HCT116 (cell line): Measurements from ENCODE around the gene FAM13C. TPM values are rescaled to one million over a fixed set of nuclear protein-coding genes. Genes with fewer than 3 reads are reported as not detected.
"Not testable (repeated sequence)": the region's sequence is repeated elsewhere in the genome, so short reads cannot be mapped to it uniquely, and the experiment has no call there.

Source experiments
- ATAC-seq: fragments of 200-7000 bp; cut with Tn5 transposase; 2 replicates; pipeline ENCODE4 v1.9.1; 2020; ENCODE audit warnings: mild to moderate bottlenecking, moderate library complexity
- BruUV-seq: library from RNA; stranded (reverse); fragments of 400-500 nt; replicated peaks from 2 replicates; lab custom pipeline; 2021; lab: Mats Ljungman, UMichigan
- CTCF ChIA-PET: fragments of 300-600 bp; sonication (Branson Sonifier 250); formaldehyde crosslinking; loops from one replicate; lab custom pipeline; 2021; ENCODE audit warnings: antibody characterized with exemption; lab: Charles Lee
- POLR2A ChIA-PET: fragments of 300-600, 350-600 bp; sonication (Branson Sonifier 250); formaldehyde crosslinking; loops from one replicate; lab custom pipeline; 2021; ENCODE audit warnings: antibody characterized with exemption; lab: Charles Lee
- RAD21 ChIA-PET, 2 experiments: fragments of 300-600 bp; sonication (Branson Sonifier 250); formaldehyde crosslinking; loops; one replicate each; lab custom pipeline; 2023; ENCODE audit warnings: low total read pairs in 2 of 2; ENCODE audit not compliant: uncharacterized antibody in 2 of 2, unreplicated experiment in 2 of 2, low non-redundant PET in 1 of 2; lab: Charles Lee
- DNase-seq: peaks from one replicate; pipeline ENCODE4 v3.0.0-alpha.2; 2010; ENCODE audit warnings: low read depth, low spot score
- H2AFZ ChIP-seq: fragments of 200-600 bp; shearing (Covaris generic), sonication (generic); 2 replicates; pipeline ENCODE4 v1.6.1; 2017; ENCODE audit warnings: low read depth, mixed run types, mixed read lengths, antibody characterized with exemption, low read length; ENCODE audit not compliant: poor library complexity, severe bottlenecking
- H3K27ac ChIP-seq: 2 replicates; pipeline ENCODE4 v1.5.1; 2012; ENCODE audit warnings: low read depth, low read length
- H3K27me3 ChIP-seq: fragments of 200-600 bp; sonication (generic); 2 replicates; pipeline ENCODE4 v1.6.1; 2016; ENCODE audit warnings: mixed run types, low read length, mixed read lengths; ENCODE audit not compliant: insufficient read depth
- H3K36me3 ChIP-seq, 2 experiments: fragments of 200-500 bp in 1 of 2; fragments of 200-600 bp in 1 of 2; sonication (Bioruptor generic) in 1 of 2; sonication (generic) in 1 of 2; 2 replicates each; pipeline versions ENCODE4 v1.5.1 to v1.6.1; 2014 to 2016; ENCODE audit warnings: low read length in 2 of 2, inconsistent platforms in 1 of 2, mixed read lengths in 1 of 2, mixed run types in 1 of 2; ENCODE audit not compliant: insufficient read depth in 2 of 2, control insufficient read depth in 1 of 2
- H3K4me1 ChIP-seq, 2 experiments: fragments of 200-600 bp in 1 of 2; sonication (generic) in 1 of 2; 2 replicates each; pipeline versions ENCODE4 v1.5.1 to v1.6.1; 2012 to 2017; ENCODE audit warnings: low read length in 2 of 2, inconsistent platforms in 1 of 2, mild to moderate bottlenecking in 1 of 2, mixed read lengths in 1 of 2, mixed run types in 1 of 2, moderate library complexity in 1 of 2; ENCODE audit not compliant: insufficient read depth in 2 of 2, control insufficient read depth in 1 of 2
- H3K4me2 ChIP-seq: fragments of 200-600 bp; sonication (generic); 2 replicates; pipeline ENCODE4 v1.6.1; 2017; ENCODE audit warnings: mixed run types, low read length, mixed read lengths
- H3K4me3 ChIP-seq, 2 experiments: fragments of 200-600 bp in 1 of 2; sonication (generic) in 1 of 2; replicated peaks in 1 of 2; 2 replicates each; pipeline ENCODE4 v1.5.1; 2011 to 2016; ENCODE audit warnings: low read length in 2 of 2, control low read depth in 1 of 2, low read depth in 1 of 2, mild to moderate bottlenecking in 1 of 2, mixed read lengths in 1 of 2, mixed run types in 1 of 2
- H3K79me2 ChIP-seq: fragments of 200-600 bp; sonication (generic); 2 replicates; pipeline ENCODE4 v1.6.1; 2017; ENCODE audit warnings: mild to moderate bottlenecking, mixed run types, low read length, moderate library complexity, mixed read lengths; ENCODE audit not compliant: insufficient read depth
- H3K9ac ChIP-seq: fragments of 200-600 bp; sonication (generic); 2 replicates; pipeline ENCODE4 v1.6.1; 2016; ENCODE audit warnings: low read length, mixed read lengths
- H3K9me2 ChIP-seq: fragments of 200-600 bp; sonication (generic), shearing (Covaris generic); 2 replicates; pipeline ENCODE4 v1.6.1; 2017; ENCODE audit warnings: mixed run types, mild to moderate bottlenecking, moderate library complexity; ENCODE audit not compliant: insufficient read depth
- H3K9me3 ChIP-seq, 2 experiments: fragments of 200-500 bp in 1 of 2; fragments of 200-600 bp in 1 of 2; sonication (Bioruptor generic) in 1 of 2; sonication (generic) in 1 of 2; 2 replicates each; pipeline ENCODE4 v1.6.1; 2014 to 2017; ENCODE audit warnings: low read length in 2 of 2, mixed read lengths in 2 of 2, inconsistent platforms in 1 of 2, low read depth in 1 of 2, mild to moderate bottlenecking in 1 of 2, mixed run types in 1 of 2, moderate library complexity in 1 of 2; ENCODE audit not compliant: control insufficient read depth in 1 of 2, insufficient read depth in 1 of 2
- H4K20me1 ChIP-seq: fragments of 200-600 bp; sonication (generic), shearing (Covaris generic); 2 replicates; pipeline ENCODE4 v1.6.1; 2017; ENCODE audit warnings: mixed run types, mild to moderate bottlenecking, moderate library complexity; ENCODE audit not compliant: insufficient read depth
- POLR2AphosphoS5 ChIP-seq: IDR thresholded peaks from 2 replicates; pipeline ENCODE4 v1.6.1; 2011; ENCODE audit warnings: mild to moderate bottlenecking, low read depth, low read length, moderate library complexity
- RAD21 ChIP-seq: IDR thresholded peaks from 2 replicates; pipeline ENCODE4 v1.6.1; 2012; ENCODE audit warnings: low read depth, mild to moderate bottlenecking
- TCF7L2 ChIP-seq: IDR thresholded peaks from 2 replicates; pipeline ENCODE4 v1.7.0; 2011; ENCODE audit warnings: borderline replicate concordance, inconsistent platforms; ENCODE audit not compliant: insufficient read depth, insufficient read length; ENCODE audit errors: extremely low read depth
- intact Hi-C: fragments of 100-400 bp; cut with micrococcal nuclease; formaldehyde crosslinking; loops from 2 replicates; pipeline ENCODE4 v1.10.0; 2022
- total RNA-seq: library from RNA; stranded (reverse); gene quantifications from one replicate; pipeline ENCODE4 v1.2.1, GENCODE V29; 2021; ENCODE audit not compliant: unreplicated experiment
- TF ChIP-seq, protein P1 (sequence below): IDR thresholded peaks from 2 replicates; pipeline ENCODE4 v1.6.1; 2012
- TF ChIP-seq, protein P2 (sequence below), 3 experiments: fragments of 200-600 bp in 1 of 3; sonication (generic) in 1 of 3; IDR thresholded peaks in 2 of 3; conservative IDR thresholded peaks in 1 of 3; 2 replicates each; pipeline ENCODE4 v1.5.1; 2012 to 2017; ENCODE audit warnings: low read depth in 2 of 3, low read length in 2 of 3, antibody characterized with exemption in 1 of 3, borderline replicate concordance in 1 of 3, control low read depth in 1 of 3, mild to moderate bottlenecking in 1 of 3, mixed read lengths in 1 of 3, mixed run types in 1 of 3, moderate library complexity in 1 of 3; ENCODE audit not compliant: insufficient read depth in 1 of 3

FAM13C gene
- total RNA-seq, 1 experiment from 2014 or later = 0.42 TPM

DNA sequence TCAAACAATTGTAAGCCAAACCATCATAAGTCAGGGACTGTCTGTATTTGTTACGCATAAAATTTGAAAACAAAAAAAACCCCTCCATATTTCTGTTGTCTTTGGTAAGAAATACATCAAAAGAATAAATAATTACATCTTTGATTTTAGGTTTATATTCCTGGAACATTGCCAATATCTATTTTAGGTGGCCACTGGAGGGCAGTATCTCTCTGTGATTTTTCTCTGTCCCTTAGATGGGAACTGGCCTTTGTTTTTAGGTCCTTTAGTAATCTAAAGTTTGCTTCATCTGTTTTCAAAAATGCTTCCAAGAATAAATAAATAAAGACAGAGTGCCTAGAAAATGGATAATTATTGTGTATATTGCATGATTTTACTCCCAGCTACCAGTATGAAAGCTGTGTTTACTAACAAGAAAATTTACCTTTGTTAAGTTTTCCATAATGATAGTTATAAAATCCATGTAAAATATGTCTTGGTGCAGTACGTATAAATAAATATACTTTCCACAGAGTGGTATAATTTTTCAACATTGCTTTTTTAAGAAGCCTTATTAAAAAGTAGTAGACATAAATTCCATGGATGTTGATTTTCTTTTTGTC lies 121.7 kb downstream of the FAM13C start:
- Histone ChIP-seq H3K9me2 (no peaks in the 10 kb centered on the region), H3K9ac (no peak overlapping the region), H3K79me2 (no peaks in the 10 kb centered on the region), H3K27me3 (no peaks in the 10 kb centered on the region), H2AFZ (no peak overlapping the region), H3K4me1 (no peaks in the 10 kb centered on the region), H3K4me2 (no peak overlapping the region), H3K27ac (no peak overlapping the region), H3K4me3 (no peak overlapping the region), H3K36me3 (no peaks in the 10 kb centered on the region), H3K9me3 (no peaks in the 10 kb centered on the region), H4K20me1 (no peaks in the 10 kb centered on the region)
- BruUV-seq = no TSS peak
- ChIA-PET POLR2A (no interaction called here), CTCF (interaction anchor here (0.7 to 1.0 kb wide), 2 partner anchors 340 to 342 kb away, joined by 3 to 4 read pairs; no protein-coding TSS in a partner anchor), RAD21 (no interaction called here)
- DNase-seq (peak; percentile 27), ATAC-seq (no peak)
- intact Hi-C loops = loop anchor here (1.0 to 5.0 kb wide), 6 partner anchors 224 to 792 kb away; no protein-coding TSS in a partner anchor
- TF ChIP-seq RAD21 (peak; percentile 74), TCF7L2 (no peak), POLR2AphosphoS5 (peak; percentile 39; the same call in 1 of the 2 replicates)
- TF ChIP-seq, protein P1, sequence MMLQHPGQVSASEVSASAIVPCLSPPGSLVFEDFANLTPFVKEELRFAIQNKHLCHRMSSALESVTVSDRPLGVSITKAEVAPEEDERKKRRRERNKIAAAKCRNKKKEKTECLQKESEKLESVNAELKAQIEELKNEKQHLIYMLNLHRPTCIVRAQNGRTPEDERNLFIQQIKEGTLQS = no peak
- TF ChIP-seq, protein P2, sequence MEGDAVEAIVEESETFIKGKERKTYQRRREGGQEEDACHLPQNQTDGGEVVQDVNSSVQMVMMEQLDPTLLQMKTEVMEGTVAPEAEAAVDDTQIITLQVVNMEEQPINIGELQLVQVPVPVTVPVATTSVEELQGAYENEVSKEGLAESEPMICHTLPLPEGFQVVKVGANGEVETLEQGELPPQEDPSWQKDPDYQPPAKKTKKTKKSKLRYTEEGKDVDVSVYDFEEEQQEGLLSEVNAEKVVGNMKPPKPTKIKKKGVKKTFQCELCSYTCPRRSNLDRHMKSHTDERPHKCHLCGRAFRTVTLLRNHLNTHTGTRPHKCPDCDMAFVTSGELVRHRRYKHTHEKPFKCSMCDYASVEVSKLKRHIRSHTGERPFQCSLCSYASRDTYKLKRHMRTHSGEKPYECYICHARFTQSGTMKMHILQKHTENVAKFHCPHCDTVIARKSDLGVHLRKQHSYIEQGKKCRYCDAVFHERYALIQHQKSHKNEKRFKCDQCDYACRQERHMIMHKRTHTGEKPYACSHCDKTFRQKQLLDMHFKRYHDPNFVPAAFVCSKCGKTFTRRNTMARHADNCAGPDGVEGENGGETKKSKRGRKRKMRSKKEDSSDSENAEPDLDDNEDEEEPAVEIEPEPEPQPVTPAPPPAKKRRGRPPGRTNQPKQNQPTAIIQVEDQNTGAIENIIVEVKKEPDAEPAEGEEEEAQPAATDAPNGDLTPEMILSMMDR (IDR thresholded peaks at IDR 0.05 in 2 of 3, conservative IDR thresholded peaks at IDR 0.05 in 1 of 3; ENCODE audit: borderline replicate concordance in 1 of 3, insufficient read depth in 1 of 3, low read depth in 2 of 3, low read length in 2 of 3) = peak; percentile 41 to 72 (median 58); a peak in 4 of 6 replicates

DNA sequence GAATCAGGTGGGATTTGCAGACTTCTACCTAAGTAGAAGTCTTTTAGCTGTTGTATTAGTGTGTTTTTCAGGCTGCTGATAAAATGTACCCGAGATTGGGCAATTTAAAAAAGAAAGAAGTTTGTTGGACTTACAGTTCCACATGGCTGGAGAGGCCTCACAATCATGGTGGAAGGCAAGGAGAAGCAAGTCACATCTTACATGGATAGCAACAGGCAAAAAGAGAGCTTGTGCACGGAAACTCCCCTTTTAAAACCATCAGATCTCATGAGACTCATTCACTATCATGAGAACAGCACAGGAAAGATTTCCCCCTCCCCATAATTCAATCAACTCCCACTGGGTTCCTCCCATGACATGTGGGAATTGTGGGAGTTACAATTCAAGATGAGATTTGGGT lies 123.2 kb downstream of the FAM13C start:
- H3K4me2 ChIP-seq, POLR2A ChIA-PET, H3K4me1 ChIP-seq, H3K27ac ChIP-seq, H3K9me3 ChIP-seq, H3K27me3 ChIP-seq, H3K9me2 ChIP-seq, H4K20me1 ChIP-seq, H3K36me3 ChIP-seq, H3K79me2 ChIP-seq, H3K9ac ChIP-seq, ATAC-seq, CTCF ChIA-PET, H2AFZ ChIP-seq, BruUV-seq, DNase-seq, H3K4me3 ChIP-seq, RAD21 ChIA-PET: not testable (repeated sequence)
- intact Hi-C loops = loop anchor here (10.0 kb wide), 1 partner anchor 824 kb away; no protein-coding TSS in a partner anchor
